Right lung (tissue), 5 donors: ENCODE results near the gene RALGDS. TPM values are rescaled to one million over a fixed set of nuclear protein-coding genes. Genes with fewer than 3 reads are reported as not detected.
"Not testable (repeated sequence)": the region's sequence is repeated elsewhere in the genome, so short reads cannot be mapped to it uniquely, and the experiment has no call there.

Experiments
- DNase-seq, 2 donors: peaks; one replicate each; pipeline ENCODE4 v3.0.0-alpha.2; 2013
- polyA plus RNA-seq, 5 donors: library from polyadenylated mRNA; unstranded; fragments of 120-200 nt; gene quantifications; one replicate each; pipeline versions ENCODE4 v1.2.1 to v1.2.3, GENCODE V29; 2013; ENCODE audit warnings: inconsistent platforms in 1 of 5, low replicate concordance in 1 of 5; ENCODE audit not compliant: insufficient read length in 5 of 5, insufficient read depth in 1 of 5

Gene RALGDS
- polyA plus RNA-seq, 5 donors = 39.2 to 53.3 (median 47.0) TPM

GRCh38 chr9:133107961-133108793, 12.9 kb downstream of the RALGDS start:
- no peak for DNase-seq

GRCh38 chr9:133107245-133107722, 13.8 kb downstream of the RALGDS start:
- DNase-seq = no peak

GRCh38 chr9:133106511-133107244, 14.4 kb downstream of the RALGDS start:
- DNase-seq = no peak

- no peak for DNase-seq
Observed at GRCh38 chr9:133105461-133105770, 15.6 kb downstream of the RALGDS start.

GRCh38 chr9:133104718-133105460, 16.2 kb downstream of the RALGDS start:
- no peak for DNase-seq

GRCh38 chr9:133103987-133104505, 17.0 kb downstream of the RALGDS start:
- no peak for DNase-seq

GRCh38 chr9:133103183-133103986, 17.7 kb downstream of the RALGDS start:
- DNase-seq = peak in 1 of 2 donors; percentile 25

- no peak for DNase-seq
Observed at GRCh38 chr9:133102190-133103021, 18.6 kb downstream of the RALGDS start.

- no peak for DNase-seq
Observed at GRCh38 chr9:133101356-133102189, 19.5 kb downstream of the RALGDS start.

GRCh38 chr9:133100506-133101355, 20.3 kb downstream of the RALGDS start:
- DNase-seq = no peak

GRCh38 chr9:133099726-133100505, 21.1 kb downstream of the RALGDS start:
- no peak for DNase-seq

GRCh38 chr9:133098871-133099270, 22.2 kb downstream of the RALGDS start:
- no peak for DNase-seq

GRCh38 chr9:133098104-133098754, 22.8 kb downstream of the RALGDS start:
- no peak for DNase-seq

GRCh38 chr9:133094842-133095393, 26.1 kb downstream of the RALGDS start:
- DNase-seq = no peak

GRCh38 chr9:133094351-133094750, 26.7 kb downstream of the RALGDS start:
- not testable (repeated sequence) for DNase-seq

- no peak for DNase-seq
Observed at GRCh38 chr9:133090752-133091385, 30.2 kb downstream of the RALGDS start.
